Measurements from ENCODE around the gene TPSG1.

Gene TPSG1

DNA sequence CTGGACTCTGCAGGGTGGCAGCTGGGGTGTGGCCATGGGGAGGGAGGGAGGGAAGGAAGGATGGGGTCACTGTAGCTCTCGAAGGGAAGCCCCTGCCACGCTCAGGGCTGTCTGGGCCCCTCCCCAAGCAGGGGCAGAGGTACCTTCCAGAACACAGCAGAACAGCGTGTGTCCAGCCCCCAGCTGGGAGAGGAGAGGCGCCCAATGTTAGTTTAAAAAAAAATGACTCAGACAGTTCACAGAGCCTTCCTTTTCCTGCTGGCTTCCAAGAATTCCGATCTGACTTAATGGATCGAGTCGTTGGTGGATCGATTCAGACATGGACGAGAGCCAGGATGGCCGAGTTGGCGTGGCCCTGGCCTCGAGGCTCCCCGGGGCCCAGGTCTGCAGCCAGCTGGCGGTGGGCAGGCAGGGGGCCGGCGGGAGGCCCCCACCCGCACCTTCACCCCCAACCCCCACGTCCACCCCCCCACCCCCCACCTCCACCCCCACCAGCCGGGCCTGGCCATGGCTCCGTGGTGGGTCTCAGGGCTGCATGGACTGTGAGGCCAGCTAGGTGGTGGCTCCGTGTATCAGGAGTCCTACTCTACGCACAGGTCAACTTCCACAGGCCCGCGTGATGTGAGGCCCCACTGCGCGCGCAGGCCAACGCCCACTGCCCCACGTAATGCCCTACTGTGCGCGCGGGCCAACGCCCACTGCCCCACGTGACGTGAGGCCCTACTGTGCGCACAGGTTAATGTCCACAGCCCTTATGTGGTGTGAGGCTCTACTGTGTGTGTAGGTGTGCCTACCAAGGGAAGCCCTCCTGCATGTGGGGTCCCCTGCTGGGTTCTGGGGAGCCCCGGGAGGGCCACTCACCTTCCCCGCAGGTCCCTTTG, 50.4 kb downstream of the TPSG1 start:
- DNase-seq: no peak

DNA sequence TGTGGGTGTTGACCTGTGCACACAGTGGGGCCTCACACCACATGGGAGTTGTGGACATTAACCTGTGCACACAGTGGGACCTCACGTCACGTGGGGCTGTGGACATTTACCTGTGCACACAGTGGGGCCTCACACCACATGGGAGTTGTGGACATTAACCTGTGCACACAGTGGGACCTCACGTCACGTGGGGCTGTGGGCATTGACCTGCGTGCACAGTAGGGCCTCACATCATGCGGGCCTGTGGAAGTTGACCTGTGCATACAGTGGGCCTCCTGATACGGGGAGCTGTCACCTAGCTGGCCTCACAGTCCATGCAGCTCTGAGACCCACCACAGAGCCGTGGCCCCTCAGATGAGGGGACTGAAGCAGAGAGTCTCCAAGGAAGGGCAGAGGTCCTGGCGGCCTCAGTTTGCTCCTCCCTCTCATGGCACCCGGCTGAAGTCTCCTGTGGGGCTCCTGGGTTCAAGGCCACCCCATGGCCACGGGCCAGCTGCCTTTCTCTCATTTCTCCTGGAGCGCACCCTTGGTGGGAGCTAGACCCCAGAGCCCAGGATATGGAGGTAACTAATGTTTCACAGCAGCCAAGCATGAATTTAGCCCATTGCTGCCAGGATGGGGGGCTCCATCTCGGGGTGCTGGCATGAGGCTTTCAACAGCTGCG, 51.1 kb downstream of the TPSG1 start:
- DNase-seq: no peak

DNA sequence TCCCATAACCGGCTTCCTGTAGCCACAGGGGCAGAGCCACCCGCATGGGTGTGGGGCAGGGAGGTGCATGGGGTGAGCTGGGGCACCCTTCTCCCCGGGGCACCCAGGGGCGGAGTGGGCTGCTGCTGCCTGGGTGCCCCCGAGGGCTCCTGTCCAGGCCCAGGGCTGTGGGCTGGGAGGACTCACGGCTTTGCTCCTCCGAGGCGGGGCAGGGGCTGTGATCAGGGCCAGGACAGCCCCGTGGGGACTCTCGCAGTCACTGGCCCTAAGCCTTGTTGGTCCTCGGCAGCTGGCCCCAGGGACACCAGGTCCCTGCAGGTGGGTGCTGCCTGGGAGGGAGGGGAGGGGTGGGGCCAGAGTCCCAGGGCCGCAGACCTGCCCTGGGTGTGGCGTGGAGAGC, 52.4 kb downstream of the TPSG1 start:
- DNase-seq: no peak

DNA sequence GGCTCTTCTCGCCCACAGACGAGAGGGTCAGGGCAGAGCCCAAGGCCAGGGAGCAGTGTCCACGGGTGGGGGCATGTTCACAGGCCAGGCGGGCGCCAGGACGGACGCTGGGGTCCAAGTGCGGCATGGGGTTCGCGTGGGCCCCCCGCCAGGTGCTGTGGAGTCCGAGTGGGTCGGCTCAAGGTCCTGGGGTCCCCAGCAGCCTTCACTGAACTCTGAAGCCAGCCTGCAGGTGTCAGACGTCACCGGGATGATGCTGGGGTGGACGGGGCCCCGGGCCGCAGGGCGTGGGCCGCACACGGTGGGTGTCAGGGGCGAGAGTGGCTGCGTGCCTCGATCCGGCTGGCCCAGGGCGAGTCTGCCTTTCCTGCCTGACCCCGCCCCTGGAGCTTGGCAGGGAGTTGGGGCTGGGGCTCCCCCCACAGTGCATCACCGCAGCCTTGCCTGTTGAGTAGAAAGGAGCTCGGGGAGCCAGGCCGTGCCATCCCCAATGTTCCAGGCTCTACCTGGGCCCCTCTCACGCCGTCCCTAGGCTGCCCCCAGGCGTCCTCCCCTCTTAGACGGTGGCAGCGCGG, 53.1 kb downstream of the TPSG1 start:
- no peak for DNase-seq

All from DMS79 treated with DMSO at 0.1 percent for 48 hours (cell line).